Gastrocnemius medialis (tissue), 4 donors: Measurements from ENCODE around the gene CCDC187.

ENCODE experiments used
- CTCF ChIP-seq, 5 experiments: fragments of 450-650 bp in 3 of 5; fragments of 200-600 bp in 2 of 5; sonication (generic) in 2 of 5; IDR thresholded peaks in 4 of 5; conservative IDR thresholded peaks in 1 of 5; 1 replicate in 4 of 5; 2 replicates in 1 of 5; pipeline ENCODE4 v1.5.1; 2016 to 2019; ENCODE audit warnings: antibody characterized with exemption in 5 of 5, mild to moderate bottlenecking in 3 of 5, moderate library complexity in 3 of 5
- POLR2A ChIP-seq, 2 donors: fragments of 450-650 bp; IDR thresholded peaks; one replicate each; pipeline ENCODE4 v1.6.1; 2017; ENCODE audit warnings: antibody characterized with exemption in 2 of 2, mild to moderate bottlenecking in 2 of 2, moderate library complexity in 2 of 2

GRCh38 chr9:136351252-136351800, 47.4 kb upstream of the CCDC187 start:
- TF ChIP-seq CTCF (IDR thresholded peaks at IDR 0.05 in 4 of 5, conservative IDR thresholded peaks at IDR 0.05 in 1 of 5) (no peak), POLR2A (IDR thresholded peaks at IDR 0.05) (no peak)
